Measurements from ENCODE around the gene TCP11L2. TPM values are rescaled to one million over a fixed set of nuclear protein-coding genes. Genes with fewer than 3 reads are reported as not detected.

Gene TCP11L2
- total and polyA plus RNA-seq, 9 of the 15 experiments (the other 6 are each of a cell fraction or from before 2014, with no cell fraction given): 0.39 to 4.5 (median 1.3) TPM

- CTCF ChIA-PET (ENCODE audit: low intra/inter-chr PET ratio): interaction anchor here (3.5 kb wide), 1 partner anchor 532 kb away, joined by 35 read pairs; no protein-coding TSS in a partner anchor
- in situ Hi-C loops (cut with MboI): no loop called here
- TF ChIP-seq ZNF551 (CRISPR knock-in tag; IDR thresholded peaks at IDR 0.05): no peak
- TF ChIP-seq POLR2B (IDR thresholded peaks at IDR 0.05; ENCODE audit: low read depth, partially characterized antibody): no peak
- no peak for TF ChIP-seq ZNF174 (CRISPR knock-in tag; IDR thresholded peaks at IDR 0.05)
- TF ChIP-seq ZNF124 (CRISPR knock-in tag; IDR thresholded peaks at IDR 0.05): no peak
- no peak for TF ChIP-seq PREB (CRISPR knock-in tag; IDR thresholded peaks at IDR 0.05)
- no peak for TF ChIP-seq ZNF695 (CRISPR knock-in tag; IDR thresholded peaks at IDR 0.05)
- TF ChIP-seq PHF20 (IDR thresholded peaks at IDR 0.05; ENCODE audit: partially characterized antibody): no peak
- TF ChIP-seq ELK1 (CRISPR knock-in tag; IDR thresholded peaks at IDR 0.05): no peak
- TF ChIP-seq ZBTB9 (CRISPR knock-in tag; IDR thresholded peaks at IDR 0.05): no peak
- no peak for TF ChIP-seq ZNF407 (IDR thresholded peaks at IDR 0.05; ENCODE audit: low read depth)
- TF ChIP-seq OTX1 (CRISPR knock-in tag; IDR thresholded peaks at IDR 0.05): no peak
Observed at GRCh38 chr12:106387848-106388377, 85.4 kb downstream of the TCP11L2 start.

More at GRCh38 chr12:106387848-106388377, 85.4 kb downstream of the TCP11L2 start:
- no peaks in the 10 kb centered on the region for H3K4me1 ChIP-seq (replicated peaks in 1 of 2; ENCODE audit: control insufficient read depth in 2 of 2, insufficient read depth in 2 of 2, low read length in 2 of 2)
- no peaks in the 10 kb centered on the region for H3K27me3 ChIP-seq (ENCODE audit: control insufficient read depth in 2 of 2, insufficient read depth in 2 of 2, low read length in 2 of 2)
- H4K20me1 ChIP-seq (replicated peaks; ENCODE audit: control insufficient read depth, insufficient read depth, low read length): no peaks in the 10 kb centered on the region
- H3K9me3 ChIP-seq (replicated peaks; ENCODE audit: control insufficient read depth, insufficient read depth, low read depth, low read length): no peaks in the 10 kb centered on the region
- no TSS peak for BruUV-seq (replicated peaks)
- ATAC-seq: no peak
- no peak for DNase-seq (ENCODE audit: extremely low read depth in 1 of 4, low spot score in 3 of 4)
- no peak overlapping the region for H3K27ac ChIP-seq (ENCODE audit: extremely low read depth, low read depth, low read length)
- no peaks in the 10 kb centered on the region for H3K79me2 ChIP-seq (ENCODE audit: control insufficient read depth, insufficient read depth, low read length)
- POLR2A ChIA-PET: no interaction called here
- no peaks in the 10 kb centered on the region for H3K9me1 ChIP-seq (ENCODE audit: control insufficient read depth, insufficient read depth, low read length)
- H3K4me3 ChIP-seq: no peak overlapping the region
- no peak for FAIRE-seq
- no peak overlapping the region for H3K9ac ChIP-seq (ENCODE audit: insufficient read depth in 1 of 2, low read depth in 2 of 2, low read length in 2 of 2)
- intact Hi-C loops (cut with micrococcal nuclease): loop anchor here (10.0 kb wide), 1 partner anchor 297 kb away; no protein-coding TSS in a partner anchor
- WGBS (ENCODE audit: insufficient coverage, low coverage, missing lambda C conversion rate): 70% methylated on average over 1 of the region's 1 CpG
- H3K36me3 ChIP-seq (ENCODE audit: control insufficient read depth, insufficient read depth, low read length): peaks cover 23% of the 10 kb centered on the region; the same call in 1 of the 3 replicates
- no peak overlapping the region for H2AFZ ChIP-seq (ENCODE audit: low read depth, low read length)
- no peak overlapping the region for H3K4me2 ChIP-seq (ENCODE audit: insufficient read depth, low read length)
